ENCODE data around the gene BCL7B. TPM values are rescaled to one million over a fixed set of nuclear protein-coding genes. Genes with fewer than 3 reads are reported as not detected.

BCL7B gene
- total and polyA plus RNA-seq, 2 of the 13 experiments (the other 11 are each of a cell fraction or from before 2014, with no cell fraction given): 24.3 to 38.2 TPM

GRCh38 chr7:73549176-73549575, 8.3 kb downstream of the BCL7B start:
- H3K9ac ChIP-seq (ENCODE audit: insufficient read depth, low read depth, low read length): no peak overlapping the region
- 94% methylated on average over 4 of the region's 4 CpGs for WGBS (ENCODE audit: low lambda C conversion rate)
- no peaks in the 10 kb centered on the region for H4K20me1 ChIP-seq (ENCODE audit: insufficient read depth, low read length)

GRCh38 chr7:73547841-73548240, 9.6 kb downstream of the BCL7B start:
- BruUV-seq (replicated peaks): no TSS peak
- Histone ChIP-seq H2AFZ (ENCODE audit: low read length) (no peak overlapping the region), H3K4me1 (ENCODE audit: insufficient read depth, low read length) (no peaks in the 10 kb centered on the region), H3K4me3 (replicated peaks in 1 of 3; ENCODE audit: insufficient read depth in 1 of 3, low read depth in 2 of 3, low read length in 3 of 3) (no peak overlapping the region), H3K36me3 (replicated peaks in 1 of 2; ENCODE audit: control insufficient read depth in 1 of 2, insufficient read depth in 2 of 2, low read length in 2 of 2) (peaks cover 3 to 51% of the 10 kb centered on the region in 2 experiments; a peak in 4 of 5 replicates), H3K79me2 (ENCODE audit: insufficient read depth, low read length) (peaks cover 5% of the 10 kb centered on the region), H3K4me2 (ENCODE audit: low read depth, low read length) (no peak overlapping the region), H3K9me3 (ENCODE audit: low read length) (no peaks in the 10 kb centered on the region), H3K27me3 (ENCODE audit: control insufficient read depth in 1 of 2, insufficient read depth in 2 of 2, low read length in 2 of 2) (no peaks in the 10 kb centered on the region), H3K27ac (ENCODE audit: extremely low read length, insufficient read depth, low read length) (no peak overlapping the region), H4K20me1 (ENCODE audit: insufficient read depth, low read length) (no peaks in the 10 kb centered on the region), H3K9ac (ENCODE audit: insufficient read depth, low read depth, low read length) (no peak overlapping the region)
- FAIRE-seq: no peak
- ChIA-PET POLR2A (no interaction called here), CTCF (ENCODE audit: low intra/inter-chr PET ratio, low total read pairs) (no interaction called here)
- in situ Hi-C loops (cut with HindIII; ENCODE audit: extremely low pct_ligation_motif_present, low pct_unique_long_range_greater_than_20kb): no loop called here
- 98% methylated on average over 9 of the region's 9 CpGs for WGBS (ENCODE audit: low lambda C conversion rate)
- no peak for DNase-seq (ENCODE audit: low spot score)
- no peak for TF ChIP-seq ZNF572 (CRISPR knock-in tag; IDR thresholded peaks at IDR 0.05)
- no peak for TF ChIP-seq MYPOP (CRISPR knock-in tag; IDR thresholded peaks at IDR 0.05)
- no peak for TF ChIP-seq KAT7 (CRISPR knock-in tag; IDR thresholded peaks at IDR 0.05; ENCODE audit: borderline replicate concordance)
- TF ChIP-seq ZBTB7B (CRISPR knock-in tag; IDR thresholded peaks at IDR 0.05): no peak
- TF ChIP-seq SRF (IDR thresholded peaks at IDR 0.05; ENCODE audit: low read depth, low read length): no peak
- TF ChIP-seq KMT2B (CRISPR knock-in tag; IDR thresholded peaks at IDR 0.05): no peak
- no peak for TF ChIP-seq ZNF101 (CRISPR knock-in tag; IDR thresholded peaks at IDR 0.05; ENCODE audit: borderline replicate concordance, low read depth)
- no peak for TF ChIP-seq FOXC1 (CRISPR knock-in tag; IDR thresholded peaks at IDR 0.05; ENCODE audit: borderline replicate concordance)
- no peak for TF ChIP-seq ATF2 (CRISPR knock-in tag; IDR thresholded peaks at IDR 0.05)
- no peak for TF ChIP-seq ZNF878 (CRISPR knock-in tag; IDR thresholded peaks at IDR 0.05)
- no peak for TF ChIP-seq ZNF589 (CRISPR knock-in tag; conservative IDR thresholded peaks at IDR 0.05)
- no peak for TF ChIP-seq NFE2L2 (IDR thresholded peaks at IDR 0.05; ENCODE audit: low read length)
- no peak for TF ChIP-seq SMARCE1 (IDR thresholded peaks at IDR 0.05; ENCODE audit: borderline replicate concordance)
- no peak for ATAC-seq
- intact Hi-C loops (cut with micrococcal nuclease; ENCODE audit: unreplicated experiment): no loop called here

More at GRCh38 chr7:73549176-73549575, 8.3 kb downstream of the BCL7B start:
- POLR2A ChIA-PET: interaction anchor here (1.2 kb wide), 1 partner anchor 29 kb away, joined by 4 read pairs; the partner anchor contains the start of gene TBL2
- H3K4me2 ChIP-seq (ENCODE audit: low read depth, low read length): no peak overlapping the region
- no peak overlapping the region for H2AFZ ChIP-seq (ENCODE audit: low read length)
- ATAC-seq (no peak), DNase-seq (ENCODE audit: low spot score) (no peak), FAIRE-seq (no peak)
- H3K79me2 ChIP-seq (ENCODE audit: insufficient read depth, low read length): peaks cover 9% of the 10 kb centered on the region
- in situ Hi-C loops (cut with HindIII; ENCODE audit: extremely low pct_ligation_motif_present, low pct_unique_long_range_greater_than_20kb): no loop called here
- CTCF ChIA-PET (ENCODE audit: low intra/inter-chr PET ratio, low total read pairs): no interaction called here
- TF ChIP-seq REL (CRISPR knock-in tag; conservative IDR thresholded peaks at IDR 0.05) (no peak), GZF1 (CRISPR knock-in tag; IDR thresholded peaks at IDR 0.05) (no peak)
- H3K36me3 ChIP-seq (replicated peaks in 1 of 2; ENCODE audit: control insufficient read depth in 1 of 2, insufficient read depth in 2 of 2, low read length in 2 of 2): peaks cover 0 to 40% of the 10 kb centered on the region in 2 experiments; a peak in 4 of 5 replicates
- no TSS peak for BruUV-seq (replicated peaks)
- no peaks in the 10 kb centered on the region for H3K27me3 ChIP-seq (ENCODE audit: control insufficient read depth in 1 of 2, insufficient read depth in 2 of 2, low read length in 2 of 2)
- H3K9me3 ChIP-seq (ENCODE audit: low read length): no peaks in the 10 kb centered on the region
- H3K27ac ChIP-seq (ENCODE audit: extremely low read length, insufficient read depth, low read length): no peak overlapping the region
- intact Hi-C loops (cut with micrococcal nuclease; ENCODE audit: unreplicated experiment): no loop called here
- H3K4me3 ChIP-seq (replicated peaks in 1 of 3; ENCODE audit: insufficient read depth in 1 of 3, low read depth in 2 of 3, low read length in 3 of 3): no peak overlapping the region
- peaks cover 5% of the 10 kb centered on the region; the same call in 1 of the 2 replicates for H3K4me1 ChIP-seq (ENCODE audit: insufficient read depth, low read length)
